Mesenchymal stem cell (in vitro differentiated cells and primary cell): ENCODE measurements around the gene ANXA6.
A peak's percentile ranks its signal among the peaks of the same experiment; 100 is the strongest.

Experiments
- DNase-seq: peaks from one replicate; pipeline ENCODE4 v3.0.0-alpha.2; 2013
- H2AFZ ChIP-seq: one replicate; pipeline ENCODE4 v1.6.1; 2013; ENCODE audit warnings: low read depth, mild to moderate bottlenecking, control low read depth, inconsistent platforms, low read length, moderate library complexity
- H2AK5ac ChIP-seq: 2 replicates; pipeline ENCODE4 v1.6.1; 2013; ENCODE audit warnings: low read length, moderate library complexity, mild to moderate bottlenecking, inconsistent platforms; ENCODE audit not compliant: severe bottlenecking
- H2BK120ac ChIP-seq: one replicate; pipeline ENCODE4 v1.6.1; 2013; ENCODE audit warnings: low read depth, mild to moderate bottlenecking, inconsistent platforms, low read length, moderate library complexity
- H2BK12ac ChIP-seq, 2 experiments: one replicate each; pipeline ENCODE4 v1.6.1; 2013; ENCODE audit warnings: inconsistent platforms in 2 of 2, low read length in 2 of 2, mild to moderate bottlenecking in 2 of 2, moderate library complexity in 2 of 2, control low read depth in 1 of 2
- H2BK15ac ChIP-seq: one replicate; pipeline ENCODE4 v1.6.1; 2013; ENCODE audit warnings: mild to moderate bottlenecking, low read depth, inconsistent platforms; ENCODE audit not compliant: poor library complexity, severe bottlenecking
- H2BK5ac ChIP-seq: 2 replicates; pipeline ENCODE4 v1.6.1; 2013; ENCODE audit warnings: low read depth, mild to moderate bottlenecking, low read length, control low read depth, inconsistent platforms; ENCODE audit not compliant: poor library complexity, severe bottlenecking
- H3K14ac ChIP-seq, 2 experiments: one replicate each; pipeline ENCODE4 v1.6.1; 2013; ENCODE audit warnings: inconsistent platforms in 2 of 2, low read length in 2 of 2, control low read depth in 1 of 2, mild to moderate bottlenecking in 1 of 2, moderate library complexity in 1 of 2
- H3K18ac ChIP-seq, 2 experiments: one replicate each; pipeline ENCODE4 v1.6.1; 2013; ENCODE audit warnings: inconsistent platforms in 2 of 2, low read length in 2 of 2, control low read depth in 1 of 2, low read depth in 1 of 2, mild to moderate bottlenecking in 1 of 2
- H3K23ac ChIP-seq, 2 experiments: one replicate each; pipeline ENCODE4 v1.6.1; 2013; ENCODE audit warnings: inconsistent platforms in 2 of 2, low read length in 2 of 2, mild to moderate bottlenecking in 2 of 2, moderate library complexity in 2 of 2, control low read depth in 1 of 2
- H3K27ac ChIP-seq: 2 replicates; pipeline ENCODE4 v1.5.1; 2013; ENCODE audit warnings: mild to moderate bottlenecking, moderate library complexity, low read length, control low read depth, inconsistent platforms; ENCODE audit not compliant: poor library complexity, severe bottlenecking
- H3K27me3 ChIP-seq, 2 experiments: 2 replicates each; pipeline versions ENCODE4 v1.6.1 to v1.7.0; 2013; ENCODE audit warnings: low read length in 2 of 2, mild to moderate bottlenecking in 2 of 2, moderate library complexity in 2 of 2, control low read depth in 1 of 2, inconsistent platforms in 1 of 2; ENCODE audit not compliant: control insufficient read depth in 1 of 2, insufficient read depth in 1 of 2
- H3K36me3 ChIP-seq, 2 experiments: 2 replicates each; pipeline versions ENCODE4 v1.6.1 to v1.7.0; 2013; ENCODE audit warnings: low read length in 2 of 2, control low read depth in 1 of 2, inconsistent platforms in 1 of 2, low read depth in 1 of 2, mild to moderate bottlenecking in 1 of 2; ENCODE audit not compliant: insufficient read depth in 2 of 2, control insufficient read depth in 1 of 2
- H3K4ac ChIP-seq, 2 experiments: one replicate each; pipeline ENCODE4 v1.6.1; 2013; ENCODE audit warnings: inconsistent platforms in 2 of 2, low read length in 2 of 2, mild to moderate bottlenecking in 2 of 2, moderate library complexity in 2 of 2, control low read depth in 1 of 2, low read depth in 1 of 2
- H3K4me1 ChIP-seq: 2 replicates; pipeline ENCODE4 v1.6.1; 2013; ENCODE audit warnings: low read depth, low read length, control low read depth; ENCODE audit not compliant: control insufficient read depth, insufficient read depth
- H3K4me2 ChIP-seq: 2 replicates; pipeline ENCODE4 v1.6.1; 2013; ENCODE audit warnings: low read length, mild to moderate bottlenecking, inconsistent platforms; ENCODE audit not compliant: poor library complexity, severe bottlenecking
- H3K4me3 ChIP-seq, 2 experiments: 2 replicates each; pipeline versions ENCODE4 v1.5.1 to v1.7.0; 2013; ENCODE audit warnings: low read length in 2 of 2, mild to moderate bottlenecking in 2 of 2, control low read depth in 1 of 2, low read depth in 1 of 2; ENCODE audit not compliant: insufficient read depth in 1 of 2
- H3K79me1 ChIP-seq: replicated peaks from 2 replicates; pipeline ENCODE4 v1.6.1; 2013; ENCODE audit warnings: mild to moderate bottlenecking, control low read depth, low read length, inconsistent platforms; ENCODE audit not compliant: poor library complexity, severe bottlenecking
- H3K9ac ChIP-seq: 2 replicates; pipeline ENCODE4 v1.7.0; 2013; ENCODE audit warnings: mild to moderate bottlenecking, low read length, moderate library complexity
- H3K9me3 ChIP-seq: 2 replicates; pipeline ENCODE4 v1.7.0; 2013; ENCODE audit warnings: mild to moderate bottlenecking, low read length; ENCODE audit not compliant: control insufficient read depth
- H4K8ac ChIP-seq: one replicate; pipeline ENCODE4 v1.6.1; 2013; ENCODE audit warnings: inconsistent platforms, mild to moderate bottlenecking, low read length, moderate library complexity
- H4K91ac ChIP-seq: one replicate; pipeline ENCODE4 v1.6.1; 2013; ENCODE audit warnings: mild to moderate bottlenecking, low read length, inconsistent platforms
- WGBS: methylation state at CpG from one replicate; pipeline ENCODE4 v1.1.7; 2013; ENCODE audit warnings: mixed read lengths; 5-methylcytosine and 5-hydroxymethylcytosine counted together

The ANXA6 gene

DNA sequence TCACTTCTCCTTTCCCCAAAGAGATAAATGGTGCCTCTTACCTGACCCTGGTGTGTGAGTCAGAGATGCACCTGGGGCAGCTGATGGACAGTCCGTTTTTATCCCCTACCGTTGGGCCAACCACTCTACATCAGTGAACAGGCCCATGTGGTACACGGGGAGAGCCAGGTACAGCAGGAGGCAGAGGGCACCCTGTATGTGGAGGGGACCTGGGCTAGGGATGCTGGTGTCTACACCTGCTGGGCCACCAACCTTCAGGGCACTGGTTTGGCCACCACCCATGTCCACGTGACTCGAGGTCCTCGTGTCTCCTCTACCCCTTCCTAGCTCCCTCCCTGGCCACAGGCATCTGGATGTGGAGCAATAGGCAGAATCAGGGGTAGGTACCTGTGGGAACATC is 22.7 kb upstream of the ANXA6 start:
- no peak overlapping the region for H2AFZ ChIP-seq

GRCh38 chr5:151179489-151179840 is 21.9 kb upstream of the ANXA6 start:
- Histone ChIP-seq H3K27me3 (peaks cover 0 to 15% of the 10 kb centered on the region in 2 experiments), H3K23ac (no peak overlapping the region), H2BK120ac (no peak overlapping the region), H2AK5ac (no peak overlapping the region), H3K4me1 (no peaks in the 10 kb centered on the region), H3K4ac (no peak overlapping the region), H3K36me3 (no peaks in the 10 kb centered on the region), H3K9ac (no peak overlapping the region), H3K18ac (no peak overlapping the region), H3K9me3 (no peaks in the 10 kb centered on the region), H3K4me2 (no peak overlapping the region), H4K8ac (no peak overlapping the region), H4K91ac (no peak overlapping the region), H2BK12ac (no peak overlapping the region), H2BK15ac (no peak overlapping the region), H2AFZ (no peak overlapping the region), H3K4me3 (no peak overlapping the region), H3K14ac (no peak overlapping the region), H3K27ac (no peak overlapping the region), H2BK5ac (no peak overlapping the region), H3K79me1 (no peaks in the 10 kb centered on the region)
- 98% methylated on average over 4 of the region's 4 CpGs for WGBS
- DNase-seq = no peak

More for the DNA sequence above, 22.7 kb upstream of the ANXA6 start:
- Histone ChIP-seq H3K36me3 (peaks cover 0 to 1% of the 10 kb centered on the region in 2 experiments), H2BK15ac (peak overlapping the region; percentile 16), H3K9ac (no peak overlapping the region), H3K4me2 (no peak overlapping the region), H2BK120ac (no peak overlapping the region), H3K4me1 (no peaks in the 10 kb centered on the region), H3K79me1 (no peaks in the 10 kb centered on the region), H2AK5ac (no peak overlapping the region), H3K4me3 (no peak overlapping the region), H3K23ac (no peak overlapping the region), H4K91ac (no peak overlapping the region), H4K8ac (no peak overlapping the region), H3K18ac (no peak overlapping the region), H3K27ac (no peak overlapping the region), H3K14ac (no peak overlapping the region), H2BK5ac (no peak overlapping the region), H2BK12ac (no peak overlapping the region), H3K9me3 (no peaks in the 10 kb centered on the region), H3K4ac (no peak overlapping the region), H3K27me3 (peaks cover 0 to 15% of the 10 kb centered on the region in 2 experiments)
- DNase-seq = no peak
- 91% methylated on average over 3 of the region's 6 CpGs for WGBS

DNA sequence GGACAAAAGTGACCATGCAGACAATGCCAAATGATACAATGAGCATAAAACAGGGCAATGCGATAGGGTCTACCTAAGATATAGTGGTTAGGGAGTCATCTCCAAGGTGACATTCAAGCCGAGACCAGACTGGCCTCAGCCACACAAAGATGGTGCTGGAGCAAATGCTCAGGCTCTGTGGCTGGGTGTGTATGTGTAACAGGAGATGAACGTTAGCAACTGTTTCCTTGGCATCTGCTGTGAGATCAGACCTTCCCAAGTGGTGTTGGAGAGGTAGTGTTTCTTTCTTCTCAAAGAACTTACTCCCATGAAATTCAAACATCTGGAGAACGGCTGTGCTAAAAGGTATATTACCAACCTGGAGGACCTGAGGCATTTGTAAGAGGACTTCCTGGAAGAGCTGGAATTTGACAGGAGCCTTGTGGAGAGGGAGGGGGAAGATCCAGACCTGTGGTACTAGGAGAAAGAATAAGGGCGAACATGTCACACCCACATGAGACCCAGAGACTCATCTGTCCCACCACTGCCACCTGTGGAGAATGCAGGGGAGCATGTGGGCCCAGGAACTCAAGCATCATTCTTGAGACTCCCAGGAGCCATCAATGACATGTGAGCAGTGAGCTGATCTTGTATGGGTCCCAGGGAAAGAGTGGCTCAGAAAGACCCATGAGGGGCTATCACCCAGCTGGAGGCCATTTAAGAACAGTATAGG is 21.4 kb upstream of the ANXA6 start:
- H3K36me3 ChIP-seq = no peaks in the 10 kb centered on the region
- no peak overlapping the region for H3K4me3 ChIP-seq
- H4K8ac ChIP-seq = no peak overlapping the region
- H2AFZ ChIP-seq = no peak overlapping the region
- H3K4me2 ChIP-seq = no peak overlapping the region
- H3K9me3 ChIP-seq = no peaks in the 10 kb centered on the region
- H3K18ac ChIP-seq = no peak overlapping the region
- H3K79me1 ChIP-seq = no peaks in the 10 kb centered on the region
- no peak overlapping the region for H2BK15ac ChIP-seq
- H4K91ac ChIP-seq = no peak overlapping the region
- peaks cover 0 to 15% of the 10 kb centered on the region in 2 experiments for H3K27me3 ChIP-seq
- H3K4ac ChIP-seq = no peak overlapping the region
- H2BK120ac ChIP-seq = no peak overlapping the region
- no peak overlapping the region for H2BK5ac ChIP-seq
- no peak overlapping the region for H3K27ac ChIP-seq
- DNase-seq = no peak
- H3K4me1 ChIP-seq = no peaks in the 10 kb centered on the region
- no peak overlapping the region for H2BK12ac ChIP-seq
- H3K23ac ChIP-seq = no peak overlapping the region
- H3K9ac ChIP-seq = no peak overlapping the region
- H2AK5ac ChIP-seq = no peak overlapping the region
- 99% methylated on average over 4 of the region's 5 CpGs for WGBS
- H3K14ac ChIP-seq = no peak overlapping the region

- no peak overlapping the region for H2BK12ac ChIP-seq
- H2AK5ac ChIP-seq = no peak overlapping the region
- no peak overlapping the region for H4K8ac ChIP-seq
- no peak overlapping the region for H3K14ac ChIP-seq
- H3K4me2 ChIP-seq = no peak overlapping the region
- no peak overlapping the region for H2BK15ac ChIP-seq
- no peak overlapping the region for H2BK120ac ChIP-seq
- H3K4me3 ChIP-seq = no peak overlapping the region
- H3K36me3 ChIP-seq = no peaks in the 10 kb centered on the region
- H3K4me1 ChIP-seq = no peaks in the 10 kb centered on the region
- H3K79me1 ChIP-seq = no peaks in the 10 kb centered on the region
- H3K27me3 ChIP-seq = peaks cover 0 to 15% of the 10 kb centered on the region in 2 experiments
- no peak overlapping the region for H2AFZ ChIP-seq
- no peak overlapping the region for H4K91ac ChIP-seq
- no peak overlapping the region for H3K9ac ChIP-seq
- H3K27ac ChIP-seq = no peak overlapping the region
- H3K23ac ChIP-seq = no peak overlapping the region
- H3K4ac ChIP-seq = no peak overlapping the region
- 100% methylated on average over 1 of the region's 1 CpG for WGBS
- no peak for DNase-seq
- H3K18ac ChIP-seq = no peak overlapping the region
- no peak overlapping the region for H2BK5ac ChIP-seq
- no peaks in the 10 kb centered on the region for H3K9me3 ChIP-seq
Measured at GRCh38 chr5:151178372-151178771, 20.8 kb upstream of the ANXA6 start.
